HCT116 (cell line): Measurements from ENCODE around the gene GCNT2. TPM values are rescaled to one million over a fixed set of nuclear protein-coding genes. Genes with fewer than 3 reads are reported as not detected.

ENCODE experiments used
- ATAC-seq: fragments of 200-7000 bp; cut with Tn5 transposase; 2 replicates; pipeline ENCODE4 v1.9.1; 2020; ENCODE audit warnings: mild to moderate bottlenecking, moderate library complexity
- BruUV-seq: library from RNA; stranded (reverse); fragments of 400-500 nt; replicated peaks from 2 replicates; lab custom pipeline; 2021; lab: Mats Ljungman, UMichigan
- CTCF ChIA-PET: fragments of 300-600 bp; sonication (Branson Sonifier 250); formaldehyde crosslinking; loops from one replicate; lab custom pipeline; 2021; ENCODE audit warnings: antibody characterized with exemption; lab: Charles Lee
- POLR2A ChIA-PET: fragments of 300-600, 350-600 bp; sonication (Branson Sonifier 250); formaldehyde crosslinking; loops from one replicate; lab custom pipeline; 2021; ENCODE audit warnings: antibody characterized with exemption; lab: Charles Lee
- RAD21 ChIA-PET, 2 experiments: fragments of 300-600 bp; sonication (Branson Sonifier 250); formaldehyde crosslinking; loops; one replicate each; lab custom pipeline; 2023; ENCODE audit warnings: low total read pairs in 2 of 2; ENCODE audit not compliant: uncharacterized antibody in 2 of 2, unreplicated experiment in 2 of 2, low non-redundant PET in 1 of 2; lab: Charles Lee
- DNase-seq: peaks from one replicate; pipeline ENCODE4 v3.0.0-alpha.2; 2010; ENCODE audit warnings: low read depth, low spot score
- H2AFZ ChIP-seq: fragments of 200-600 bp; shearing (Covaris generic), sonication (generic); 2 replicates; pipeline ENCODE4 v1.6.1; 2017; ENCODE audit warnings: low read depth, mixed run types, mixed read lengths, antibody characterized with exemption, low read length; ENCODE audit not compliant: poor library complexity, severe bottlenecking
- H3K27ac ChIP-seq: 2 replicates; pipeline ENCODE4 v1.5.1; 2012; ENCODE audit warnings: low read depth, low read length
- H3K27me3 ChIP-seq: fragments of 200-600 bp; sonication (generic); 2 replicates; pipeline ENCODE4 v1.6.1; 2016; ENCODE audit warnings: mixed run types, low read length, mixed read lengths; ENCODE audit not compliant: insufficient read depth
- H3K36me3 ChIP-seq, 2 experiments: fragments of 200-500 bp in 1 of 2; fragments of 200-600 bp in 1 of 2; sonication (Bioruptor generic) in 1 of 2; sonication (generic) in 1 of 2; 2 replicates each; pipeline versions ENCODE4 v1.5.1 to v1.6.1; 2014 to 2016; ENCODE audit warnings: low read length in 2 of 2, inconsistent platforms in 1 of 2, mixed read lengths in 1 of 2, mixed run types in 1 of 2; ENCODE audit not compliant: insufficient read depth in 2 of 2, control insufficient read depth in 1 of 2
- H3K4me1 ChIP-seq, 2 experiments: fragments of 200-600 bp in 1 of 2; sonication (generic) in 1 of 2; 2 replicates each; pipeline versions ENCODE4 v1.5.1 to v1.6.1; 2012 to 2017; ENCODE audit warnings: low read length in 2 of 2, inconsistent platforms in 1 of 2, mild to moderate bottlenecking in 1 of 2, mixed read lengths in 1 of 2, mixed run types in 1 of 2, moderate library complexity in 1 of 2; ENCODE audit not compliant: insufficient read depth in 2 of 2, control insufficient read depth in 1 of 2
- H3K4me2 ChIP-seq: fragments of 200-600 bp; sonication (generic); 2 replicates; pipeline ENCODE4 v1.6.1; 2017; ENCODE audit warnings: mixed run types, low read length, mixed read lengths
- H3K4me3 ChIP-seq, 2 experiments: fragments of 200-600 bp in 1 of 2; sonication (generic) in 1 of 2; replicated peaks in 1 of 2; 2 replicates each; pipeline ENCODE4 v1.5.1; 2011 to 2016; ENCODE audit warnings: low read length in 2 of 2, control low read depth in 1 of 2, low read depth in 1 of 2, mild to moderate bottlenecking in 1 of 2, mixed read lengths in 1 of 2, mixed run types in 1 of 2
- H3K79me2 ChIP-seq: fragments of 200-600 bp; sonication (generic); 2 replicates; pipeline ENCODE4 v1.6.1; 2017; ENCODE audit warnings: mild to moderate bottlenecking, mixed run types, low read length, moderate library complexity, mixed read lengths; ENCODE audit not compliant: insufficient read depth
- H3K9ac ChIP-seq: fragments of 200-600 bp; sonication (generic); 2 replicates; pipeline ENCODE4 v1.6.1; 2016; ENCODE audit warnings: low read length, mixed read lengths
- H3K9me2 ChIP-seq: fragments of 200-600 bp; sonication (generic), shearing (Covaris generic); 2 replicates; pipeline ENCODE4 v1.6.1; 2017; ENCODE audit warnings: mixed run types, mild to moderate bottlenecking, moderate library complexity; ENCODE audit not compliant: insufficient read depth
- H3K9me3 ChIP-seq, 2 experiments: fragments of 200-500 bp in 1 of 2; fragments of 200-600 bp in 1 of 2; sonication (Bioruptor generic) in 1 of 2; sonication (generic) in 1 of 2; 2 replicates each; pipeline ENCODE4 v1.6.1; 2014 to 2017; ENCODE audit warnings: low read length in 2 of 2, mixed read lengths in 2 of 2, inconsistent platforms in 1 of 2, low read depth in 1 of 2, mild to moderate bottlenecking in 1 of 2, mixed run types in 1 of 2, moderate library complexity in 1 of 2; ENCODE audit not compliant: control insufficient read depth in 1 of 2, insufficient read depth in 1 of 2
- H4K20me1 ChIP-seq: fragments of 200-600 bp; sonication (generic), shearing (Covaris generic); 2 replicates; pipeline ENCODE4 v1.6.1; 2017; ENCODE audit warnings: mixed run types, mild to moderate bottlenecking, moderate library complexity; ENCODE audit not compliant: insufficient read depth
- ATF3 ChIP-seq: IDR thresholded peaks from 2 replicates; pipeline ENCODE4 v1.6.1; 2012
- EGR1 ChIP-seq: IDR thresholded peaks from 2 replicates; pipeline ENCODE4 v1.6.1; 2012; ENCODE audit warnings: low read depth
- EZH2 ChIP-seq: fragments of 200-600 bp; sonication (generic); IDR thresholded peaks from 2 replicates; pipeline ENCODE4 v1.6.1; 2017; ENCODE audit warnings: antibody characterized with exemption, mixed run types
- POLR2A ChIP-seq: IDR thresholded peaks from 2 replicates; pipeline ENCODE4 v1.7.0; 2011; ENCODE audit warnings: borderline replicate concordance; ENCODE audit not compliant: insufficient read depth, insufficient read length; ENCODE audit errors: extremely low read depth
- SRF ChIP-seq: IDR thresholded peaks from 2 replicates; pipeline ENCODE4 v1.6.1; 2012; ENCODE audit warnings: low read depth
- YY1 ChIP-seq: IDR thresholded peaks from 2 replicates; pipeline ENCODE4 v1.6.1; 2011; ENCODE audit warnings: low read length, low read depth, moderate library complexity, mild to moderate bottlenecking; ENCODE audit not compliant: insufficient replicate concordance; ENCODE audit errors: extremely low read depth
- ZNF274 ChIP-seq: fragments of 200-500 bp; sonication (Bioruptor generic); IDR thresholded peaks from 2 replicates; pipeline ENCODE4 v1.6.1; 2014; ENCODE audit warnings: mild to moderate bottlenecking, low read depth, low read length, inconsistent platforms
- intact Hi-C: fragments of 100-400 bp; cut with micrococcal nuclease; formaldehyde crosslinking; loops from 2 replicates; pipeline ENCODE4 v1.10.0; 2022
- total RNA-seq: library from RNA; stranded (reverse); gene quantifications from one replicate; pipeline ENCODE4 v1.2.1, GENCODE V29; 2021; ENCODE audit not compliant: unreplicated experiment
- TF ChIP-seq, protein P1 (sequence below): IDR thresholded peaks from 2 replicates; pipeline ENCODE4 v1.6.1; 2012; ENCODE audit warnings: low read depth

The GCNT2 gene
- total RNA-seq, 1 experiment from 2014 or later, result 0.74 TPM

- no peak for ATAC-seq
- no peak for TF ChIP-seq POLR2A
- TF ChIP-seq, protein P1, sequence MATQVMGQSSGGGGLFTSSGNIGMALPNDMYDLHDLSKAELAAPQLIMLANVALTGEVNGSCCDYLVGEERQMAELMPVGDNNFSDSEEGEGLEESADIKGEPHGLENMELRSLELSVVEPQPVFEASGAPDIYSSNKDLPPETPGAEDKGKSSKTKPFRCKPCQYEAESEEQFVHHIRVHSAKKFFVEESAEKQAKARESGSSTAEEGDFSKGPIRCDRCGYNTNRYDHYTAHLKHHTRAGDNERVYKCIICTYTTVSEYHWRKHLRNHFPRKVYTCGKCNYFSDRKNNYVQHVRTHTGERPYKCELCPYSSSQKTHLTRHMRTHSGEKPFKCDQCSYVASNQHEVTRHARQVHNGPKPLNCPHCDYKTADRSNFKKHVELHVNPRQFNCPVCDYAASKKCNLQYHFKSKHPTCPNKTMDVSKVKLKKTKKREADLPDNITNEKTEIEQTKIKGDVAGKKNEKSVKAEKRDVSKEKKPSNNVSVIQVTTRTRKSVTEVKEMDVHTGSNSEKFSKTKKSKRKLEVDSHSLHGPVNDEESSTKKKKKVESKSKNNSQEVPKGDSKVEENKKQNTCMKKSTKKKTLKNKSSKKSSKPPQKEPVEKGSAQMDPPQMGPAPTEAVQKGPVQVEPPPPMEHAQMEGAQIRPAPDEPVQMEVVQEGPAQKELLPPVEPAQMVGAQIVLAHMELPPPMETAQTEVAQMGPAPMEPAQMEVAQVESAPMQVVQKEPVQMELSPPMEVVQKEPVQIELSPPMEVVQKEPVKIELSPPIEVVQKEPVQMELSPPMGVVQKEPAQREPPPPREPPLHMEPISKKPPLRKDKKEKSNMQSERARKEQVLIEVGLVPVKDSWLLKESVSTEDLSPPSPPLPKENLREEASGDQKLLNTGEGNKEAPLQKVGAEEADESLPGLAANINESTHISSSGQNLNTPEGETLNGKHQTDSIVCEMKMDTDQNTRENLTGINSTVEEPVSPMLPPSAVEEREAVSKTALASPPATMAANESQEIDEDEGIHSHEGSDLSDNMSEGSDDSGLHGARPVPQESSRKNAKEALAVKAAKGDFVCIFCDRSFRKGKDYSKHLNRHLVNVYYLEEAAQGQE, result no peak
- no peak for TF ChIP-seq SRF
- no peak for TF ChIP-seq EZH2
- TF ChIP-seq ATF3, result no peak
- TF ChIP-seq YY1, result no peak
- no peak for TF ChIP-seq ZNF274
- no peak for TF ChIP-seq EGR1
- TF ChIP-seq, all 23 proteins: peak for 0
- ChIA-PET POLR2A (no interaction called here), RAD21 (no interaction called here), CTCF (no interaction called here)
- no peaks in the 10 kb centered on the region for H3K79me2 ChIP-seq
- no peaks in the 10 kb centered on the region for H4K20me1 ChIP-seq
- H3K9me3 ChIP-seq, result no peaks in the 10 kb centered on the region
- no peaks in the 10 kb centered on the region for H3K36me3 ChIP-seq
- no peak overlapping the region for H3K4me3 ChIP-seq
- H3K27ac ChIP-seq, result no peak overlapping the region
- H3K9me2 ChIP-seq, result no peaks in the 10 kb centered on the region
- no peaks in the 10 kb centered on the region for H3K4me1 ChIP-seq
- no peak overlapping the region for H3K9ac ChIP-seq
- no peak for DNase-seq
- intact Hi-C loops, result no loop called here
- no peak overlapping the region for H2AFZ ChIP-seq
- no peak overlapping the region for H3K4me2 ChIP-seq
- no TSS peak for BruUV-seq
- no peaks in the 10 kb centered on the region for H3K27me3 ChIP-seq
These were observed 26.7 kb downstream of the GCNT2 start for GRCh38 chr6:10547809-10548208.
